A549 treated with DMSO at 1 μM for 4 hours (cell line): ENCODE measurements around the gene IGSF23. TPM values are rescaled to one million over a fixed set of nuclear protein-coding genes. Genes with fewer than 3 reads are reported as not detected.

Experiments
- total RNA-seq: library from RNA; stranded (reverse); fragments of 200-300 nt; extraction: Qiagen RNA extraction; gene quantifications from 5 replicates; pipeline ENCODE4 v1.2.3, GENCODE V29; 2022; ENCODE audit warnings: low read depth

Gene IGSF23, protein sequence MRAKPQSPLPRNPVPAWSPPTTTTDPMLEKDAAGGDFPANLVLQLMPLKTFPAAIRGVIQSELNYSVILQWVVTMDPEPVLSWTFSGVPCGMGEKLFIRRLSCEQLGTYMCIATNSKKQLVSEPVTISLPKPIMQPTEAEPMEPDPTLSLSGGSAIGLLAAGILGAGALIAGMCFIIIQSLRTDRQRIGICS
- total RNA-seq: 0.26 to 0.57 TPM (median 0.40 TPM) in 5 replicates

DNA sequence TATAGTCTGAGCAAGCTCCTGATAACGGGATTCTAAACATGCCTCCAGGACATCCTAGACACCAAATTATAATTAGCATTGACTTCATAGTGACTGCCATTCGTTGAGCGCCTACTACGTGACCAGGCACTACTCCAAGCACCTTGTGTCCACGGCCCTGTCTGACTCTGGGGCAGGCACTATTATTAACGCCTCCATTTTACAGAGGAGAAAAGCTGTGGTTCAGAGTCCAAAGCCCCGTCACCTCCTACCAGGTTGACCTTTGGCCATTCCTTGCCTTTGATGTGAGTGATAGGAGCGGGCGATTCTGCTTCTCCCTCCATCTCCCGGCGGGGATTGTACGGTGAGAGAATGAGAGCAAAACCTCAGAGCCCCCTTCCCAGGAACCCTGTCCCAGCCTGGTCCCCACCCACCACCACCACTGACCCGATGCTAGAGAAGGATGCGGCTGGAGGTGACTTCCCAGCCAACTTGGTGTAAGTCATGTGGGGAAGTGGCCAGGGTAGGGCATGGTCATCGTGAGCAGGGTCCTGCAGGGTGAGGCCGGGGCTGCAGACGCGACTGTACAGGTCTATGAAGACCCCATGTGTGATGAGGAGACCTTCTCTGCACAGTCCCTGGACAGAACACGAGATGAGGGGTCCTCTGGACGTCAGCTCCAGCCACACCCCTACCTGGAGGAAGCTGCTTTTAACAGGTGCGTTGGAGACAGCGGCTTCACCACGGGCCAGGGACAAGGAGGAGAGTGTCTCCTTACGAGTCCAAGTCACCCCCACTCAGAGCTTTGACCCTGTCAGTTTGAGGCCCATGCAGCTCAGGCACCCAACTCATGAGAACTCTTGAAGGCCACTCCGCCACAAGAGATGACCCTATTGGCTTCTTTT lies at the start of gene IGSF23:
TSS of gene IGSF23 (plus strand) at position 269 of the 884 bp plus-strand sequence. CDS start at position 352, 83 bp downstream.

DNA sequence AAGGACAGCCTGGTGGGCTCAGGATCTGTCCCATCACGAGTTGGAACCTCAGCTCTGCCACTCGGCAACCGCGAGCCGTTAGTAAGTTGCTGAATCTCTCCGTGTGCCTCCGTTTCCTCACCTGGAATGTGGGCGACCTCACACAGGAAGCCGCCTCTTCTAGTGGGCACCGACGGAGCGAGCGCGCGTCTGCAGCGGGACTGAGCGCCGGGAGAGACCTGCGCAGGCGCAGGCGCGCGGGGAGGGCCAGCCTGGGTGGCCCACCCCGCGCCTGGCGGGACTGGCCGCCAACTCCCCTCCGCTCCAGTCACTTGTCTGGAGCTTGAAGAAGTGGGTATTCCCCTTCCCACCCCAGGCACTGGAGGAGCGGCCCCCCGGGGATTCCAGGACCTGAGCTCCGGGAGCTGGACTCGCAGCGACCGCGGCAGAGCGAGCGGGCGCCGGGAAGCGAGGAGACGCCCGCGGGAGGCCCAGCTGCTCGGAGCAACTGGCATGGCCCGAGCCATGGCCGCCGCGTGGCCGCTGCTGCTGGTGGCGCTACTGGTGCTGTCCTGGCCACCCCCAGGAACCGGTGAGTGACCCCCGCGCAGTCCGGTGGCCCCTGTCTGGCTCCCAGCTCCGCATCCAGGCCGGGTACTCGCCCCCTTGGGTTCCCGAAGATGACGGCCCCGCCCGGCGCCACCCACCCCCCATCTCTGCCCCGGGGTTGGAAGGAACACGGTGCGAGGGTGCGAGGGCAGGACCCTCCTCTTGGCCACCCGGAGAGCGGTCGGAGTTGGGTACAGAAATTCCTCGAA lies 30.4 kb downstream of the IGSF23 start, which contains the start of gene PVR:
TSS of gene PVR (plus strand) at position 306 of the 797 bp plus-strand sequence. CDS start at position 493, 187 bp downstream.

DNA sequence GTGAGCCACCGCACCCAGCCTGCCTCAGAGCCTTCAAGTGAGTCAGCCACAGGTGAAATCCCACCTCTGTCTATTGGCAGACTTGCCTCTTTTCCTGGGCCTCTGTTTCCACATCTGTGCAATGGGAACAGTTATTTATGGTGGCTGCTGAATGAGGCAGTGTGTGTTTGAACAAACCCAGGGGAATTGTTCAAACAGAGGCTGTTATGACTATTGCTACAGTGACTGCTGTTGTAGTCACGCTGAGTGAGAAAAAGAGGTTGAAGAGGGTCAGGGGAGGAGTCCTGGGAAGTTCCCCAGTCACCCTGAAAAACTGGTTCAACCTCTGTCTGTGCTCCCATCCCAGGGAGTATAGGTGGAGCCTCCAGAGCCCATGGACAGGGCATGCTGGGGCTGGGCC lies 58.0 kb downstream of the IGSF23 start, which contains the start of gene CEACAM19:
TSS of gene CEACAM19 (plus strand) at position 83 of the 400 bp plus-strand sequence. CDS start 450 bp downstream, outside the sequence.

Other genes with a start within 250 kb of the IGSF23 start
- gene ZNF285, start 212.0 kb upstream of the IGSF23 start, total RNA-seq: 1.9 to 2.6 TPM (median 2.4 TPM) in 5 replicates
- 2.6 to 3.5 TPM (median 3.1 TPM) in 5 replicates for gene ZNF229, start 165.1 kb upstream of the IGSF23 start, total RNA-seq
- gene ZNF180, start 113.0 kb upstream of the IGSF23 start, total RNA-seq: 7.9 to 10.6 TPM (median 8.1 TPM) in 5 replicates
- 0.06 to 0.12 TPM (median 0.10 TPM) in 3 of 5 replicates, not detected in the others for gene CEACAM20, start 83.9 kb upstream of the IGSF23 start, total RNA-seq
- 107 to 128 TPM (median 120 TPM) in 5 replicates for gene PVR, start 30.3 kb downstream of the IGSF23 start, total RNA-seq
- gene CEACAM19, start 57.9 kb downstream of the IGSF23 start, total RNA-seq: 9.3 to 13.6 TPM (median 9.5 TPM) in 5 replicates
- 0.09 to 0.19 TPM (median 0.13 TPM) in 4 of 5 replicates, not detected in the other for gene CEACAM16, start 85.6 kb downstream of the IGSF23 start, total RNA-seq
- gene BCL3, start 135.1 kb downstream of the IGSF23 start, total RNA-seq: 55.3 to 116 TPM (median 89.8 TPM) in 5 replicates
- gene CBLC, start 164.3 kb downstream of the IGSF23 start, total RNA-seq: not detected in 5 replicates
- 67.7 to 91.0 TPM (median 77.6 TPM) in 5 replicates for gene BCAM, start 195.5 kb downstream of the IGSF23 start, total RNA-seq
- gene NECTIN2, start 232.7 kb downstream of the IGSF23 start, total RNA-seq: 75.5 to 88.4 TPM (median 83.4 TPM) in 5 replicates